ENCODE data around the gene MGST1. TPM values are rescaled to one million over a fixed set of nuclear protein-coding genes. Genes with fewer than 3 reads are reported as not detected.
"Not testable (repeated sequence)": the region's sequence is repeated elsewhere in the genome, so short reads cannot be mapped to it uniquely, and the experiment has no call there.

MGST1 gene
- polyA plus RNA-seq, 1 donor, result 14.7 TPM

DNA sequence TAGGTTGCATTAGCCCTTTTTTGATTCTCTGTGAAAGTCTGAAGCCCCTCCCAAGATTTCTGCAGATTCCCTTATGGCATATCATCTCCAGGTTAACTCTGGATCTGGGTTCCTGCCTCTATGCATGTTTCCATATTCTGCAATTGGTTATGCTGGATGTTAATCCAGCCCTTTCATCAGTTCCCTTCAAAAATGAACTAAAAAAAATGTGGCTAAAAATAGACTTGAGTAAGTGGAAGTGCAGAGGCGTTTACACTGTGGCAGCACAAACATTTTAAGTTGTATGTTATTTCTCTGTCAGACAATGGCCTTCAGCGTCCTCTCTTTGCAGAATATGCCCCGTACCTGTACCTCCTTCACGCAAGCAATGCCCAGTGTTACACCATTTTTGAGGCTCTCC is 11.4 kb downstream of the MGST1 start:
- no peak for DNase-seq

- no peak for DNase-seq
Observed at GRCh38 chr12:16359512-16360491, 12.4 kb downstream of the MGST1 start.

DNA sequence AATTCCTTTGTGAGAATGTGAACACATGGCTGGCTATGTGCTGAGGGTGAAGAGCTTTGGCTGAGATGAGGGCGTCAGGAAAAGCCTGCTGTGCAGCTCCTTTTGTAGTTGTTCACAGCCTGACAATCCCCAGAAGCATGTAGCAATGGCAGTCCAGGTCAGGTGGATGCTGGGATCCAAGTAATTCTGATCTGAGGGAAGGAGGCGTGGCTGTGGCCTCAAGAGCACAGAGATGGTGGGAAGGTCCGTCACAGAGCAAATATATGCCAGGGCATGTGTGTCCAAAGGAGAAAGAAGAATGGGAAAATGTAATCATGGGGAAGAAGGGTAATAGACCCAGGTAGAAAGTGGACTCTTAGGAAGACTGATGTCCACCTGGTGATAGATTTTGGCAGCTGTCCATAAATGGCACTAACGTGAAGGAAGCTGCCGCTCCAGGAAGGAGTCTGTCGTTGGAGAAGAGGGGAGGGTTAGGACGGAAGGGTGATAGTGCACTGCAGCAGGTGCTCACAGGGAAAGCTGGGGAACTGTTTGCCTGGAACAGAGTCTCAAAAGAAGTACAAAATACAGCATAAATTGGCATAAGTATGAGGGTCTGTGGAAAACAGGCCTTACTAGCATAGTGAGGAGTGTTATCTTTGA is 13.8 kb downstream of the MGST1 start:
- DNase-seq, result no peak

- DNase-seq, result no peak
Observed at GRCh38 chr12:16362550-16362949, 15.1 kb downstream of the MGST1 start.

- no peak for DNase-seq
Observed at GRCh38 chr12:16369156-16369555, 21.7 kb downstream of the MGST1 start.

DNA sequence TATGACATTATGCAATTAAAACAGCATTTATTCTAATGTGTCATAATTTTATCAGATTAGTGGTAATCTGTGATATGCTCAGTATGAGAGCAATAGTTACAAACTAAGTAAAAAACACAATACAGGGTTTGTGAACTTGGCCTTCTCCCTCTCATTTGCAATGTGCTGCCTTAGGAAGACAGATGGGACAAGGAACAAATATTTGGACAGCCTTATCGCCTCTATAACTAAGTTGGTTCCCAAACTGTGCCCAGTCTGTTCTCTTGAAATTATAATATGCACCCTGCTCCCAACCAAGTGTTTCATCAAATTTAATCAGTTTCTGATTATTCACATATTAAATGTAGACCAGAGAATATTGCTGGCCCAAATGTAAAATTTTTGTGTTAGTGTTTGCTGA is 22.7 kb downstream of the MGST1 start:
- DNase-seq, result no peak

GRCh38 chr12:16382652-16383312 is 35.3 kb downstream of the MGST1 start:
- DNase-seq, result not testable (repeated sequence)

GRCh38 chr12:16384732-16385131 is 37.3 kb downstream of the MGST1 start:
- no peak for DNase-seq

DNA sequence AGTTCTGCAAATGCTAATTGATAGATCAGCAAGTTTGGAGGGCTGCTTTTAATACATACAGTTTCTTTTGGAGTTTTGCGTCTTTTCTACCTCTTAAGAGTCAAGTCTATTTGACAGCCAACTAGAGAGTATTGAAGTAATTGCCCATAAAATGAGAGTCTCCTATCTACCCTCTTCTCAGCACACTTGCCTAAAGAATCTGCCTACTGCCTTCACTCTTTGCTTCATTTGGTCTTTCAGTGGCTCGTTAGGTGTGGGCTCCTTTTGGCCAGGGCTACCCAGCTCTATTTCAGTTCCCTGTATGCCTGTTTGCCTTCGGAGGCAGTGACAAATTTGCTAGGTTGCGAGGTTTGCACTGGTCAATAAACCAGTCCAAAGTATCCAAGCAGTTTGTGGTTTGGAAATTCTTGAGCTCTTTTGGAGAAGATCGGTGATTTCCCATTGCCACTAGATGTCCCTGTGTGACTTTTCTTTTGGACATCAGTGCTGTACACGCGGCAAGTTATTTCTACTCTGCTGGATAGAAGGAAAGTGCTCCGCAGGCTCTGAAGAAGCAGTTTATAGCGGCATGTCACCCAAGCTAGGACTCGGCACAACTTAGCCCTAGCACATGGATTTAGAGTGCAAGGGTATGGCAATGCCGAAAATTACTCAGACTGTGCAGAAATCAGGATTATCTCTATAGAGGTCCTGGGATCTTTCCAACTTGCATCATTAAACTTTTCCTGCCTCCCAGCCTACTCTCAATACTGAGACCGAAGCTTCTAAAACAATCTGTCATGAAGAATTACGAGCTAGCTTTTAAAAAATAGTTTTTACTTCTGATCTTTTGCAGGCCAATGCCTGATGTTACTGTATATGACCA is 38.6 kb downstream of the MGST1 start:
- peak; percentile 72 for DNase-seq

DNA sequence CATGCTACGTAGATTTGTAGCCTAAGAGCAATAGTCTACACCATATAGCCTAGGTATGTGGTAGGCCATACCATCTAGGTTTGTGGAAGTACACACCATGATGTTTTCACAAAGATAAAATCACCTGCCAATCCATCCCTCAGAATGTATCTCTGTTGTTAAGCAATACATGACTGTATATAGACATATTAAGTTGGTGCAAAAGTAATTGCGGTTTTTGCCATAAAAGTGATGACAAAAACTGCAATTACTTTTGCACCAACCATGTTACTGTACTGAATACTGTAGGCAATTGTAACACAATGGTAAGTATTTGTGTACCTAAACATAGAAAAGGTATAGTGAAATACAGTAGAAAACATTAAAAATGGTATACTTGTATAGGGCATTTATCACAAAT is 40.5 kb downstream of the MGST1 start:
- DNase-seq, result no peak

- DNase-seq, result no peak
Observed at GRCh38 chr12:16389594-16389993, 42.1 kb downstream of the MGST1 start.

DNA sequence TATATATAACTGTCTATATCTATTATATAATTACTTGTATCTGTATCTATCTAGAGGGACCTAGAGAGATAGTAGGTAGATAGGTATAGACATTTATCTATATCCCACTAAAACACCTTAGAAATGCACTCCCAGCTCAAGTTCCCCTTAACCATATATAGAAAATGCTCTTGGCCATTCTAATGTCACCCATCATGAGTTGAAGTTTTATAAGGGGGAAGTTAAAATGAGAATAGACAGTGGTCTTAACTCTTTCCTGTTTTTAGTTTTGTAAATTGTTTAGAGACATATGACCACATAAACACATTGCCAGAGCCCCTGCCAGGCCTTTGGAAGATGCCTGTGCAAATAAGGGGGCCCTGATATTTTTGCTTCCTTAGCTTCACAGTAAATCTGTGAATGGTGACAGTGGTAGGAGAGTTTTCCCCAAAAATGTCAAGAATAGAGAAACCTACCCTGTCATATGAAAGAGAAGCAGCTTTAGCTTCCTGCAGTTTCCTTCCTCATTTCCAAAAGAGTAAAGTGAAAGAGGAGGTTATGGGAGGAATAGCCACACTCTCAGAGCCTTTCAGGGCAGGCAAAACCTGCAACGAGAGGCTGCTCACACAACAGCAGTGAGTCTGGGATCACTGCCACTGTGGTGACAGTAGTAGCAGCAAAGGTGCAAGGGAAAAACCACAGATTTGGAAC is 45.5 kb downstream of the MGST1 start:
- no peak for DNase-seq

DNA sequence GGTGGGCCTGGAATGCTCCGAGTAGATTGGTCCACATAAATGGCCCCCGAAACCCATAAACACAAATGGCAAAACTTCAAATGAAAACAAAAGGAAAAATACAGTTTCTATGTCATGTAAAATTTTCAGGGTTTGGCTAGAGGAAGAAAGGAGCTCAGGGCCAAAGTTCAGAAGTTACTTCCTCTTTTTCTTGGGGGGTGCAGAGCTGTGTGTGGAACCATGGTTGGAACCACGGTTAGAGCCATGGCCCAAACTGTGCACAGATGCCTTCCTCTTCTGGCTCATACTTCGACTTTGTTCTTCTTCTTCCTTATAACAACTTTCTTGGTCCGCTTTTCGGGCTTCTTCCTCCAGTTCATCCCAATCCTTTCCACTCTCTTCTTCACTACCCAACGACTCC is 51.7 kb downstream of the MGST1 start:
- no peak for DNase-seq

DNA sequence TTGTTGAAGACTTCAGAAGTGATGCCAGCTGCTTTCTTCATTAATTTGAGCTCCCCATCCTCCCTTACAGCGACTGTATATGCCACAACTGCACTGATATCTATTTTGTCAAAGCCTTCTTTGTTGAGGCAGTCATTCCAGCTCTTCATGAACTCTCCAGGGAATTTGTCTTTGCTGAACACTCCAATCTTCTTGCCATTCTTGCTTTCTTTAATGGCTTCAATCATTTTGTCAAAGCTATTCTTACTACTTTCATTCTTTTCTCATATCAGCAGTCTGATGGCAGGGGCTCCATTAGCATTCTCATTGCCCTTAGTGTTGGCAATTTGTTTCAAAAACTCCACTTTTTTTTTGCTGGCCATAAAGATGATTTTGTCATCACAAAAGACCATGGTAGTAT is 54.4 kb downstream of the MGST1 start:
- DNase-seq, result not testable (repeated sequence)

DNA sequence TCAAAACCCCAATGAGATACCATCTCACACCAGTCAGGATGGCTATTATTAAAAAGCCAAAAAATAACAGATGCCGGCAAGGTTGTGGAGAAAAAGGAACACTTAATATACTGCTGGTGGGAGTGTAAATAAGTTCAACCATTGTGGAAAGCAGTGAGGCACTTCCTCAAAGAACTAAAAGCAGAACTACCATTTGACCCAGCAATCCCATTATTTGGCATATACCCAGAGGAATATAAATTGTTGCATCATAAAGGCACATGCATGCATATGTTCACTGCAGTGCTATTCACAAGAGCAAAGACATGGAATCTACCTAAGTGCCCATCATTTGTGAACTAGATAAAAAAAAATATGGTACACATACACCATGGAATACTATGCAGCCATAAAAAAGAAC is 59.9 kb downstream of the MGST1 start:
- no peak for DNase-seq

Other genes starting within 250 kb of the MGST1 start
- gene SLC15A5, start 70.0 kb upstream of the MGST1 start, polyA plus RNA-seq (ENCODE audit: insufficient read length), result not detected

Data from hindlimb muscle (tissue), 1 donor.